Measurements from ENCODE around the gene SLC43A2.
A peak's percentile ranks its signal among the peaks of the same experiment; 100 is the strongest.

Gene SLC43A2

DNA sequence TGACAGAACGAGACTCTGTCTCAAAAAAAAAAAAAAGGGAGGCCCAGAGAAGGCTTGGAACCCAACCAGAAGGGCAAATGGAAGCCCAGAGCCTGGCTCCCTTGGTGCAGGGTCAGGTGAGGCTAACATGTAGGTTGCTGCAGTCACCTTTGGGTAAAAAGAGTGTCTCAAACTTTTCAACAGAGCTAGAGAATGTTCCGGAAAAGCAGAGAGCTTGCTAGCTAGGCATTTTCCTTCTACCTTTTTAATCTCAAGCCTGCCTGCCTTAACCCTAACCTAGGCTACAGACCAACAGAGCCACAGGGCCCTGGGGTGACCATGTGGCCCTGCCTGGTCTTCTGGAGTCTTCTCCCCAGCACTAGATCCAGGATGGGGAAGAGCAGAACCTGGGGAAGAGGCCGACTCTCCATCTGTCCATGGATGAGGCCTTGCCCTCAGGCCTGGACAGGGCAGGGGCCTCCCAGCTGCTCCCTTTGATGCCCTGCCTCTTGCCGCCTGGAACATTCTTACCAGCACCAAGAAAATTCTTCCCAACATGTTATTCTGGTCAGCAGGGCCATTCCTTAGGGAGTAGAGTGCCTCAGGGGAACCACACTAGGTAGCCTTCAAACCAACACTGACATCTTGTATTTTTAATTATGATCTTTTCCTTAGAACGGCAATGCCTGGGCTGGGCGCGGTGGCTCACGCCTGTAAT lies 30.1 kb downstream of the SLC43A2 start:
- no peaks in the 10 kb centered on the region for H3K27me3 Mint-ChIP-seq
- peaks cover 15 to 34% of the 10 kb centered on the region in 2 donors for H3K4me1 Mint-ChIP-seq
- H3K9me3 Mint-ChIP-seq, result no peaks in the 10 kb centered on the region
- DNase-seq (no peak), ATAC-seq (replicated peaks) (no peak)
- H3K36me3 Mint-ChIP-seq, result peaks cover 43 to 55% of the 10 kb centered on the region in 2 donors
- no peak overlapping the region for H3K27ac Mint-ChIP-seq
- no peak overlapping the region for H3K4me3 Mint-ChIP-seq

DNA sequence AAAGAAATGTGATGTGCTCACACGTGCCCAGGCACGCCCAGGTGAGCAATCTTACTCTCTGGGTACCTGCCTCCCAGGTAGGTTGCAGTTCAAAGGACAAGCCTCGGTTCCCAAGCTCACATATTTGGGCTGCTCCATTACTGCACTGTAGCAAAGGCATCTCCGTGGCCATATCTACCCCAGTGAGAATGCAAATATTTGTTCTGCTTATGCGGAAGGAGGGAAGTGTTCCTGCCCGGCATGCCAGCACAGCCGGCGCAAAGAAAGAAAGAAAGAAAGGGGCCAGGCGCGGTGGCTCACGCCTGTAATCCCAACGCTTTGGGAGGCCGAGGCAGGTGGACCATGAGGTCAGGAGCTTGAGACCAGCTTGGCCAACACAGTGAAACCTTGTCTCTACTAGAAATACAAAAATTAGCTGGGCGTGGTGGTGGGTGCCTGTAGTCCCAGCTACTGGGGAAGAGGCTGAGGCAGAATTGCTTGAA lies 30.7 kb downstream of the SLC43A2 start:
- ATAC-seq (replicated peaks) (no peak), DNase-seq (no peak)
- H3K36me3 Mint-ChIP-seq, result peaks cover 43 to 59% of the 10 kb centered on the region in 2 donors
- peaks cover 20 to 41% of the 10 kb centered on the region in 2 donors for H3K4me1 Mint-ChIP-seq
- H3K4me3 Mint-ChIP-seq, result no peak overlapping the region
- no peaks in the 10 kb centered on the region for H3K27me3 Mint-ChIP-seq
- no peaks in the 10 kb centered on the region for H3K9me3 Mint-ChIP-seq
- peak overlapping the region; percentile 25 for H3K27ac Mint-ChIP-seq

DNA sequence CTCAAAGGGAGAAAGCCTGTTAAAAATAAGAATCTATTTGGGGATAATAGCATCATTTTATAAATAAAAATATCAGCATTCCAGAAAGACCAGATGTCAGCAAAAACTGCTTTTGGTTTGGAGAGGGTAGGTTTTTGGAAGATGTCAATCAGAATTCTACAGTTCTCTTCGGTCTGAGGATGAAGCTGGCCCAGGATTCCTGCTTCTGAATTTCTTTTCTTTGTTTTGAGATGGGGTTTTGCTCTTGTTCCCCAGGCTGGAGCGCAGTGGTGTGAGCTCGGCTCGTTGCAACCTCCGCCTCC lies 35.1 kb downstream of the SLC43A2 start:
- Mint-ChIP-seq H3K9me3 (no peaks in the 10 kb centered on the region), H3K27ac (peak overlapping the region; percentile 98), H3K4me3 (peak overlapping the region; percentile 69 to 79)

DNA sequence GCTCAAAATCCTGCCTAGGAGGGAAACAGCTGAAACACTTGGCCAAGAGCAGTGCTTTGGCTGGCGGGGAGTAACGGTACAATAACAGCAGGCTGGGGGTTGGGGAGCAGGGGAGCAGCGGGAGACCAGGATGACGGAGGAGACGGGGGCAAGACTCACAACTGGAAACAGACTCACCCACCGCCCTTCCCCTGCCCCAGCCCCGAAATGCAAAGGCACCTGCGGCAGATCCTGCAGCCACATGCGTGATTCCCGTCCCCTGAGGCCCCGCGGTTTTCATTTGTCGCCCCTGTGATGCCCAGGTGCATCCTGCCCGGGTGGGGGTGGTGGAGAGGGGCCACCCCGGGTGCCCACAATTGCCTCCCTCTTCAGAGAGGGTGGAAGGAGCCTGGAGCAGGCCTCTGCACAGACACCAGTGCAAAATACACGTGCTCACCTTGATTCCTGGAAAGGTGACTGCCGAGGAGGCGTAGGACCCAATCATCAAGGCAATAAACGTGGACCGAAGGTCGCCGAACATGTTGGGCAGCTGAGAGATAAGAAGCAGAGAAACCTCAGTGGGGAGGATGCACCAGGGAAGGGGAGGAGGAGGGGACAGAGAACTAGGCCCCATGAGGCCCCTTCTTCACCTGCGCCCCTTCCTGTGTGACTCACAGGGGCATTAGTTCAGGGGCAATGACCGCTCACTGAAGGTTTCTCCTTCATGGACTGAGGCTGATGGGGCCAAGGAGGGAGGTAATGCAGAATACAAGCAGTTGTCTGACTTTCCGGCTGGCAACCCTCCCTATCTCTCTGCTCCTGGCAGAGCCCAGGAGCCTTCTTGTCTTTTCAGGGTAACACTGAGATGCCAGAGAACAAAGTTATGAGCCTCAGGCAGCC lies 35.6 kb downstream of the SLC43A2 start:
- DNase-seq (peak; percentile 99), ATAC-seq (replicated peaks) (peak; percentile 92 to 96)
- H3K4me1 Mint-ChIP-seq, result peaks cover 40 to 76% of the 10 kb centered on the region in 2 donors
- H3K27me3 Mint-ChIP-seq, result no peaks in the 10 kb centered on the region
- peak overlapping the region; percentile 69 to 79 for H3K4me3 Mint-ChIP-seq
- H3K27ac Mint-ChIP-seq, result peak overlapping the region; percentile 98
- H3K36me3 Mint-ChIP-seq, result peaks cover 40 to 63% of the 10 kb centered on the region in 2 donors
- no peaks in the 10 kb centered on the region for H3K9me3 Mint-ChIP-seq

More for the DNA sequence above, 35.1 kb downstream of the SLC43A2 start:
- Mint-ChIP-seq H3K27me3 (no peaks in the 10 kb centered on the region), H3K4me1 (peaks cover 40 to 76% of the 10 kb centered on the region in 2 donors), H3K36me3 (peaks cover 39 to 62% of the 10 kb centered on the region in 2 donors)
- DNase-seq (no peak), ATAC-seq (replicated peaks) (no peak)

DNA sequence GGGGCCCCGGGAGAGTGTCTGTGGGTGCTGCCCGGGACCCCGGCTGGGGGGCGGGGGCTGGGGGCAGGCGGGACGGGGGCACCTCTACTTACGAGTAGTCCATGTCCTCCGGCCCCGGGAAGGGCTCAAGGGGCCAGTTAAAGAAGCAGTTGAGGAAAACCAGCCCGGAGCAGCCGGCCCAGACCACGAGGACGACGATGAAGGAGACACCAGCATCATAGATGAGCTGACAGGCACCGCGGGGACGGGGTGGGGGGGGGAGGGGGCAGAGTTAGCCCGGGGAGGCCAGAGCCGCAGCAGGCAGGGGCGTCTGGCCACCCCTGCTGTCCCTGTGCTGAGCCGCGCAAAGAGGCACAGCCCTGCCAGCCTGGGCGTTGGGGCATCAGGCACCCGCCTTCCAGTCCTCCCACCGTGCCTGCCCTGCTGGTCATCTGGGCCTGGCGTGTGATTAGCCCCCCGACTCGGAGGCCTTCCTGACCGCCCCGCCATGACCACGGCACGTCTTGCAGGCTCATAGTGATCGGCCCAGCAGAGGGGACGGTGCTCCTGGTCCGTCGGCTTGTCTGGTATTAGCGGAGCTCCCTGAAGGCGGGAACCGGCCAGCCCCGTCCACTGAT lies 37.1 kb downstream of the SLC43A2 start:
- ATAC-seq (replicated peaks), result no peak
- H3K9me3 Mint-ChIP-seq, result no peaks in the 10 kb centered on the region
- H3K27ac Mint-ChIP-seq, result peak overlapping the region; percentile 98
- peaks cover 34 to 57% of the 10 kb centered on the region in 2 donors for H3K36me3 Mint-ChIP-seq
- no peak for DNase-seq
- H3K4me3 Mint-ChIP-seq, result peak overlapping the region; percentile 16 to 25
- peaks cover 38 to 66% of the 10 kb centered on the region in 2 donors for H3K4me1 Mint-ChIP-seq
- H3K27me3 Mint-ChIP-seq, result no peaks in the 10 kb centered on the region

DNA sequence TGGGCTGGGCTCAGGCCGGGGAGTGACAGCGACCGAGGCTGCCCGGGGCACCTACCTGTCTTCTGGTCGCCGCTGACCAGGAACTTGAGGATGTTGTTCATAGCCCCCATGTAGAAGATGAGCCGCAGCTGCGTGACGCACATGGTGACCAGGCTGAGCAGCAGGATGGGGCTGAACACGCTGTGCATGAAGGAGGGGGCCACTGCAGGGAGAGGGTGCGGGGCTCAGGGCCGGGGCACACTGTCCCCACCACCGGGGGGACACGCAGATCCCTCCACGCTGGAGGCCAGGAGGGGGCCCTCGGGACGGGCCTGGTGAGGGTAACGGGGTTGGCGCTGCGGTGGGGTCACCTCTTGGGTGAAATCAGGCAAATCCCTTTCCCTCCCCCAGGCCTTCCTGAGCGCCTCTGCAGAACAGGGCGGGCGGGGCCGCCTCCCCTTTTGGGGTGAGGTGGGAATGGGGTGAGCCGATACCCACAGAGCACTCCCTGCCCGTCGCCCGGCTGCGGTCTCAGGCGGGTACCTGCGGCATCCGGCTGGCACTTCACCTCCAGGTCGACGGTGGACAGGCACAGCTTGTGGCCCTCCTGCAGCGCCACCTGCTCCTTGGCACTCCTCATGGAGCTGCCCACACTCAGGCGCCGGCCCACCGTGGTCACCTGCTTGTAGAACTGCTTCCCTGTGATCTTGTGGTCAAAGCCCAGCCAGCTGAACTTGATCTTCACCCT lies 37.7 kb downstream of the SLC43A2 start:
- H3K4me1 Mint-ChIP-seq, result peaks cover 36 to 59% of the 10 kb centered on the region in 2 donors

DNA sequence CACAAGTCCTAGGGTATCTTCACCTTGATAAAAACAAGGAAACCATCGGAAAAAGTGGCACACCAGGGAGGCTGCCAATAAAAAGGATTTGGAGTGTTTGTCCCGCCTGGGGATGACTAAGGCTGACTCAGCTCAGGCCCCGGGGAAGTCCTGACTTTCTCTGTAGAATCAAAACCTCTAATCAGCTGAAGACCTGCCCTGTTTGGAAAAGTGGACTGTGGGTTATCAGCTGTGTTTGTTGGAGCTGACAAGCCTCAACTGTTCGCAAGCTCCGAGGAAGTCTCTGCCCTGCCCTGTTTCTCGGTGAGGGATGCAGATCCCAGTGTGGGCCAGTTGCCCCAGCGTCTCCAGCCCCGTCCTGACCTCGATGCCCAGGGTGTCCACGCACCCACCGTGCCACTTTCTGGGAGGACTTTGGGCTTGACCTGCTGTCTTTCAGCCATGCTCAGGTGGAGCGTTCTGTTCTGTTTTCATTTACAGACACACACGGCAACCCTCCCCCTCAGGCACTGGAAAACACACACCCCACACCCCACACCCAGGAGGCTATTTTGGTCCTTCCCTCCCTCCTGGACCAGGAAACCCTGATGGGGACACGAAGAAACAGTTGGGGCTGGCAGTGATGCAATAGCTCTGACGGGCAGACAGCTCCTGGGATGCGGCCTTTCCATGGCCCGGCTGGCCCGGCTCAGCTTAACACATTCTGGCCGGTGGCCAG lies 38.4 kb downstream of the SLC43A2 start:
- ATAC-seq (replicated peaks) (no peak), DNase-seq (no peak)
- Mint-ChIP-seq H3K4me3 (peak overlapping the region in 1 of 2 donors; percentile 39), H3K27ac (peak overlapping the region; percentile 90), H3K4me1 (peaks cover 33 to 56% of the 10 kb centered on the region in 2 donors), H3K9me3 (no peaks in the 10 kb centered on the region), H3K36me3 (peaks cover 32 to 56% of the 10 kb centered on the region in 2 donors), H3K27me3 (no peaks in the 10 kb centered on the region)

More for the DNA sequence above, 37.7 kb downstream of the SLC43A2 start:
- peaks cover 34 to 54% of the 10 kb centered on the region in 2 donors for H3K36me3 Mint-ChIP-seq
- H3K9me3 Mint-ChIP-seq, result no peaks in the 10 kb centered on the region
- no peak for DNase-seq
- H3K4me3 Mint-ChIP-seq, result peak overlapping the region in 1 of 2 donors; percentile 39
- peak overlapping the region; percentile 90 for H3K27ac Mint-ChIP-seq
- H3K27me3 Mint-ChIP-seq, result no peaks in the 10 kb centered on the region
- no peak for ATAC-seq (replicated peaks)

DNA sequence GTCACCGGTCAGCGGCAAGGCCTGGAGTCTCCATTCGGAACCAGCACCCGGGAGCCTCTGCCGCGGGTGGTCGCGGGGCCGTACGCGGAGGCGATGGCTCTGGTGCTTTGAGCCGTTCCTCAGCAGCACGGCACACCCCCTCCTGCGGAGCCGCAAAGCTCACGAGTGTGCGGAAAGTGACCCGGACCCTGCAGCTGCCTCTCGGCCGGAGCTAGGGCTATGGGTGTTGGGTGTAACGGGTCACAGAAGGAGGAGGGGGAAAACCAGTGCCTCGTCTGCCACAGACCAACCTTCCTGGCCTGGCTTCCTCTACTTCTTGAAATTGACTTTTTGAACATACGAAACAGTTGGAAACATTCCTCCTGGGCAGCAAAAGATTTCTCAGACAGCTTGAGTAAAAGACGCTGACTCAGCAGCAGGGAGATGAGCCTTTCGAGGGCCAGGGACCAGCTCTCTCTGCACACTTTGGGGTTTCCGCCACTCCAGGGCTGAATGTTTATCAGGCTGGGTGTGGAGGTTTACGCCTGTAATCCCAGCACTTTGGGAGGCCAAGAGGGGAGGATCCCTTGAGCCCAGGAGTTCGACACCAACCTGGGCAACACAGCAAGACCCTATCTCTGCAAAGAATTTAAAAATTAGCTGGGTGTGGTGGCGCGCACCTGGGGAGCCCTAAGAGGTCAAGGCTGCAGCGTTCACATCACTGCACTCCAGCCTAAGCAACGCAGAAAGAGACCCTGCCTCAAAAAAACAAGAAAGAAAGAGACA lies 39.6 kb downstream of the SLC43A2 start:
- H3K27me3 Mint-ChIP-seq, result no peaks in the 10 kb centered on the region
- H3K4me1 Mint-ChIP-seq, result peaks cover 32 to 50% of the 10 kb centered on the region in 2 donors
- no peak for DNase-seq
- ATAC-seq (replicated peaks), result no peak
- H3K4me3 Mint-ChIP-seq, result no peak overlapping the region
- peaks cover 37 to 61% of the 10 kb centered on the region in 2 donors for H3K36me3 Mint-ChIP-seq
- H3K9me3 Mint-ChIP-seq, result no peaks in the 10 kb centered on the region
- H3K27ac Mint-ChIP-seq, result peak overlapping the region; percentile 56

DNA sequence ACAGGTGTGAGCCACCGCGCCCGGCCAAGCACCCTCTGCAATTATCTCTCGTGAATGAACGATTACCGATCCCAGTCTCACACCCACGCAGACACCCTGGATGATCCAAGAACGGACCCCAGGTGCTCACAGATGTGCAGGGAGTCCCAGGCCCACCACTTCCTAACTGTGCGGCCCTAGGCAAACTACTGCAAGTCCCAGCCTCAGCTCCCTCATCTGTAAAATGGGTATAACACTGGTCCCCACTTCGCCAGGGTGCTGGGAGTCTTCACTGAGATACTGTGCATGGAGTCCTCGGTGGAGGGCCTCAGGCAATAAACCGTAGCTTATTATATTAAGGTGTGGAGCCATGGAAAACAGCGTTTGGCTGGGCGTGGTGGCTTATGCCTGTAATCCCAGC lies 44.5 kb downstream of the SLC43A2 start:
- Mint-ChIP-seq H3K4me1 (peaks cover 16 to 17% of the 10 kb centered on the region in 2 donors), H3K27ac (peak overlapping the region; percentile 59), H3K4me3 (no peak overlapping the region), H3K36me3 (peaks cover 37 to 61% of the 10 kb centered on the region in 2 donors), H3K9me3 (no peaks in the 10 kb centered on the region), H3K27me3 (no peaks in the 10 kb centered on the region)
- no peak for DNase-seq
- no peak for ATAC-seq (replicated peaks)

DNA sequence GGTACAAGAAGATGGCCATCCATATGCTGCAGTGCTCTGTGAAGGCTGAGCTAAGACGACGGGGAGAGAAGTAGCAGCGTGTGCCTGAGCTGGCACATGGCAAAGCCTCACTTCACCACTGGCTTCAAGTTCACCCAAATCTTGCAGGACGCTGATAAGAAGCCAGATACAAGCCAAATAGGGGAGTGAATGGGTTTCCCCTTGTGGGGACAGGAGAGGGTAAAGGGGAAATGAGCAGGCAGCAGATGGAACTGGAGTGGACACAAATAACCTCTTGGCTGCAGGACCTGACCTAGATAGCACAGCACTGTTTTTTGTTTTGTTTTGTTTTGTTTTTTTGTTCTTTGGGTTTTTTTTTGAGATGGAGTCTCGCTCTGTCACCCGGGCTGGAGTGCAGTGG lies 45.1 kb downstream of the SLC43A2 start:
- H3K27ac Mint-ChIP-seq, result peak overlapping the region; percentile 66
- H3K9me3 Mint-ChIP-seq, result no peaks in the 10 kb centered on the region
- H3K36me3 Mint-ChIP-seq, result peaks cover 34 to 58% of the 10 kb centered on the region in 2 donors
- peaks cover 13 to 15% of the 10 kb centered on the region in 2 donors for H3K4me1 Mint-ChIP-seq
- no peaks in the 10 kb centered on the region for H3K27me3 Mint-ChIP-seq
- ATAC-seq (replicated peaks) (peak; percentile 79 to 80), DNase-seq (no peak)
- H3K4me3 Mint-ChIP-seq, result peak overlapping the region in 1 of 2 donors; percentile 30

DNA sequence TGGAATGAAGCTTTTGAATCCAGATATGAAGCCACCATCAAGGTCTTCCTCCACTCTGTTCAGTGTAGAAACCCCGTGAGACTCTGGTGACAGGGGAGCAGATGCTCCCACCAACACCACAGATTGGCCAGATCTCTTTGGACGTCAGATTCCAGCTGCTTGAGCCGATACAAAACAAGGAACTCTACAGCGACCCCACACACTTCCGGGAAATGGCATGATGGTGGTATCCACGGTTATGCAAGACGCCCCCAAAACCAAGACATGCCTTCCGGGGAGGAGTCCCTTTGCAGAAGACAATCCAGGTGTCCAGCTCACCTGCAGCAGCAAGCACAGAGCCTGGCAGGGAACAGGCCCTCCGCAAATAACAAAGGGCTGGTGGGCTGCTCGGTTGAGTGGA lies 46.3 kb downstream of the SLC43A2 start:
- H3K27me3 Mint-ChIP-seq, result no peaks in the 10 kb centered on the region
- DNase-seq (no peak), ATAC-seq (replicated peaks) (no peak)
- H3K9me3 Mint-ChIP-seq, result no peaks in the 10 kb centered on the region
- H3K4me3 Mint-ChIP-seq, result no peak overlapping the region
- H3K27ac Mint-ChIP-seq, result no peak overlapping the region
- peaks cover 23 to 26% of the 10 kb centered on the region in 2 donors for H3K4me1 Mint-ChIP-seq
- H3K36me3 Mint-ChIP-seq, result peaks cover 38 to 52% of the 10 kb centered on the region in 2 donors

DNA sequence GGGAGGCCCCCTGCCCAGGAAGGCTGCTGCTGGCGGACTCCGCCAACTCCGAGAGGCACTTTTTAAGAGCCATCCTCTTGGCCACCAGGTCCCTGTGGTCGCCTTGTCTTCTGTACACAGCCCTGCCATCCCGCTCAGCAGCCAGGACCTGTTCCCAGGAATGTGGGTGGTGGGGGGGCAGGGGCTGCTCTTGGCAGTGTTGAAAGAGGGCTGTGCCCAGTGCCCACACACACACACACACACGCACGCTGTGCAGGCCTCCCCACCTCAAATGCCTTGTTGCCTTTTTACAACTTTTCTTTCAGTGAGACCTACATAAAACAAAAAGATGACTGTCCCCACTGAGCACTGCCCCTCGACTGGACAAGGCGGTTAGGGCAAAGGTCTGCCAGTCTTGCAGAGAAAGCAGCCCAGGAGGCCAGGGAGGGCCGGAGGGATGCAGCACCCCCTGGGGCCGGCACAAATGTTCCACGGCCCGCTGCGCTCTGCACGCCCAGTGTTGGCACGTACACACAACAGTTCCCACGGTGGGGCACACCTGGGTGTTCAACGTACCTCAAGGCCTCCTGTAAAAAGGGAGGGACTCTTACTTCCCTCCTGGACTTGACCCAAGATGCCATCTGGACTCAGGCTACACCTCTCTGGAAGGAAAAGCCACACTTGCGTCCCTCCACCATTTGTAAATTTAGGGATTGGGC lies 47.5 kb downstream of the SLC43A2 start:
- no peak overlapping the region for H3K4me3 Mint-ChIP-seq
- ATAC-seq (replicated peaks), result no peak
- peaks cover 31 to 38% of the 10 kb centered on the region in 2 donors for H3K4me1 Mint-ChIP-seq
- no peaks in the 10 kb centered on the region for H3K27me3 Mint-ChIP-seq
- H3K27ac Mint-ChIP-seq, result no peak overlapping the region
- H3K9me3 Mint-ChIP-seq, result no peaks in the 10 kb centered on the region
- no peak for DNase-seq
- H3K36me3 Mint-ChIP-seq, result peaks cover 41 to 58% of the 10 kb centered on the region in 2 donors

Data from stimulated activated naive B cell treated with anti-CD40 and anti-IgM and Interleukin-4, amounts not matched to agents 10 μg/mL and 1 μg/mL and 100 μg/mL, for 72 hours (primary cell).